NCI-H748 treated with DMSO at 0.1 percent for 48 hours (cell line): ENCODE results near the gene MEGF6.
"Not testable (repeated sequence)": the region's sequence is repeated elsewhere in the genome, so short reads cannot be mapped to it uniquely, and the experiment has no call there.

Experiments used
- DNase-seq: peaks from one replicate; lab custom pipeline; 2025; lab: John Stamatoyannopoulos, UW

The MEGF6 gene

GRCh38 chr1:3629561-3630160 lies 18.4 kb upstream of the MEGF6 start:
- no peak for DNase-seq

GRCh38 chr1:3628445-3628844 lies 17.1 kb upstream of the MEGF6 start:
- DNase-seq: no peak

- DNase-seq: no peak
Measured at GRCh38 chr1:3627515-3628253, 16.4 kb upstream of the MEGF6 start.

GRCh38 chr1:3626025-3626424 lies 14.7 kb upstream of the MEGF6 start:
- DNase-seq: no peak

GRCh38 chr1:3625151-3625907 lies 14.0 kb upstream of the MEGF6 start:
- no peak for DNase-seq

- peak; percentile 80 for DNase-seq
Measured at GRCh38 chr1:3624200-3625136, 13.2 kb upstream of the MEGF6 start, which contains the start of gene TPRG1L. TSS of gene TPRG1L (plus strand) at chr1:3625015. CDS start at chr1:3625073, 58 bp downstream.

GRCh38 chr1:3623441-3624199 lies 12.3 kb upstream of the MEGF6 start:
- DNase-seq: no peak

GRCh38 chr1:3622102-3622501 lies 10.8 kb upstream of the MEGF6 start:
- not testable (repeated sequence) for DNase-seq

GRCh38 chr1:3621151-3621671 lies 9.9 kb upstream of the MEGF6 start:
- not testable (repeated sequence) for DNase-seq

GRCh38 chr1:3620708-3621107 lies 9.4 kb upstream of the MEGF6 start:
- no peak for DNase-seq

- DNase-seq: peak; percentile 21
Measured at GRCh38 chr1:3618881-3619671, 7.8 kb upstream of the MEGF6 start.

GRCh38 chr1:3618531-3618880 lies 7.2 kb upstream of the MEGF6 start:
- no peak for DNase-seq

- no peak for DNase-seq
Measured at GRCh38 chr1:3617806-3618345, 6.6 kb upstream of the MEGF6 start.

- DNase-seq: no peak
Measured at GRCh38 chr1:3616861-3617260, 5.6 kb upstream of the MEGF6 start.

GRCh38 chr1:3614755-3615742 lies 3.7 kb upstream of the MEGF6 start:
- DNase-seq: no peak

GRCh38 chr1:3612123-3612522 lies 815 bp upstream of the MEGF6 start:
- no peak for DNase-seq

- DNase-seq: no peak
Measured at GRCh38 chr1:3610527-3611169, 660 bp downstream of the MEGF6 start.
